Naive thymus-derived CD4-positive, alpha-beta T cell (primary cell): Measurements from ENCODE around the gene PCDH1. TPM values are rescaled to one million over a fixed set of nuclear protein-coding genes. Genes with fewer than 3 reads are reported as not detected.

ENCODE experiments used
- ATAC-seq: fragments of 150-1000 bp; cut with Tn5 transposase; 2 replicates; pipeline ENCODE4 v1.10.0; 2021; ENCODE audit warnings: mild to moderate bottlenecking, moderate library complexity
- CTCF ChIA-PET: fragments of 350-600 bp; sonication (Branson Sonifier 250); formaldehyde crosslinking; loops from one replicate; lab custom pipeline; 2021; ENCODE audit warnings: antibody characterized with exemption; lab: Charles Lee
- POLR2A ChIA-PET: fragments of 350-600 bp; sonication (Branson Sonifier 250); formaldehyde crosslinking; loops from one replicate; lab custom pipeline; 2021; ENCODE audit warnings: antibody characterized with exemption, inconsistent platforms; lab: Charles Lee
- DNase-seq, 9 donors: peaks; one replicate each; pipeline versions ENCODE4 v3.0.0 to v3.0.0-alpha.2; 2020 to 2022; ENCODE audit warnings: mixed read lengths in 1 of 9
- H3K27ac ChIP-seq: one replicate; pipeline ENCODE4 v1.7.0; 2013; ENCODE audit warnings: mild to moderate bottlenecking, low read depth, low read length, moderate library complexity
- H3K27me3 ChIP-seq, 2 donors: one replicate each; pipeline ENCODE4 v1.7.0; 2013; ENCODE audit warnings: low read length in 2 of 2, mild to moderate bottlenecking in 2 of 2, moderate library complexity in 2 of 2; ENCODE audit not compliant: control insufficient read depth in 2 of 2, insufficient read depth in 2 of 2
- H3K36me3 ChIP-seq, 3 experiments: 1 replicate in 2 of 3; 2 replicates in 1 of 3; pipeline ENCODE4 v1.7.0; 2013; ENCODE audit warnings: low read length in 3 of 3, mild to moderate bottlenecking in 3 of 3, moderate library complexity in 1 of 3; ENCODE audit not compliant: insufficient read depth in 3 of 3, control insufficient read depth in 2 of 3
- H3K4me1 ChIP-seq, 2 donors: one replicate each; pipeline ENCODE4 v1.7.0; 2013; ENCODE audit warnings: low read length in 2 of 2, mild to moderate bottlenecking in 2 of 2, moderate library complexity in 1 of 2; ENCODE audit not compliant: control insufficient read depth in 2 of 2, insufficient read depth in 2 of 2
- H3K4me3 ChIP-seq: 2 replicates; pipeline ENCODE4 v1.7.0; 2013; ENCODE audit warnings: mild to moderate bottlenecking, low read length
- H3K9me3 ChIP-seq, 3 experiments: 1 replicate in 2 of 3; 2 replicates in 1 of 3; pipeline ENCODE4 v1.7.0; 2013; ENCODE audit warnings: low read length in 3 of 3; ENCODE audit not compliant: control insufficient read depth in 2 of 3
- H3K27ac Mint-ChIP-seq, 9 donors: one replicate each; pipeline ENCODE4 v1.8.0; 2020 to 2022; ENCODE audit warnings: mixed read lengths in 9 of 9, mild to moderate bottlenecking in 8 of 9, moderate library complexity in 5 of 9, inconsistent platforms in 2 of 9
- H3K27me3 Mint-ChIP-seq, 5 donors: one replicate each; pipeline ENCODE4 v1.8.0; 2021 to 2022; ENCODE audit warnings: mixed read lengths in 5 of 5, mild to moderate bottlenecking in 1 of 5
- H3K36me3 Mint-ChIP-seq, 5 donors: one replicate each; pipeline ENCODE4 v1.8.0; 2020 to 2022; ENCODE audit warnings: mixed read lengths in 5 of 5, mild to moderate bottlenecking in 3 of 5, inconsistent platforms in 1 of 5
- H3K4me1 Mint-ChIP-seq, 7 donors: one replicate each; pipeline ENCODE4 v1.8.0; 2020 to 2022; ENCODE audit warnings: mixed read lengths in 7 of 7, mild to moderate bottlenecking in 3 of 7, inconsistent platforms in 1 of 7
- H3K4me3 Mint-ChIP-seq, 10 donors: one replicate each; pipeline ENCODE4 v1.8.0; 2020 to 2022; ENCODE audit warnings: mild to moderate bottlenecking in 10 of 10, mixed read lengths in 10 of 10, moderate library complexity in 6 of 10, inconsistent platforms in 2 of 10
- H3K9me3 Mint-ChIP-seq, 11 donors: one replicate each; pipeline ENCODE4 v1.8.0; 2020 to 2022; ENCODE audit warnings: mixed read lengths in 11 of 11, mild to moderate bottlenecking in 4 of 11, inconsistent platforms in 1 of 11, moderate library complexity in 1 of 11
- intact Hi-C, 2 donors: fragments of 100-400 bp; cut with micrococcal nuclease; formaldehyde crosslinking; loops; one replicate each; pipeline ENCODE4 v1.15.1; 2023
- polyA plus RNA-seq, 2 donors: library from polyadenylated mRNA; unstranded; fragments of 300-500 nt; fragmentation: Illumina TruSeq; gene quantifications; one replicate each; pipeline ENCODE4 v1.2.3, GENCODE V29; 2021
- total RNA-seq, 6 experiments: library from RNA in 5 of 6; stranded (reverse) in 5 of 6; gene quantifications; 1 replicate in 5 of 6; 2 replicates in 1 of 6; pipeline ENCODE4 v1.2.3 and lab custom pipeline; 2021 to 2026

PCDH1 gene
- total and polyA plus RNA-seq, 7 experiments from 2014 or later = 0.05 to 3.2 (median 0.53) TPM; not detected in 4

DNA sequence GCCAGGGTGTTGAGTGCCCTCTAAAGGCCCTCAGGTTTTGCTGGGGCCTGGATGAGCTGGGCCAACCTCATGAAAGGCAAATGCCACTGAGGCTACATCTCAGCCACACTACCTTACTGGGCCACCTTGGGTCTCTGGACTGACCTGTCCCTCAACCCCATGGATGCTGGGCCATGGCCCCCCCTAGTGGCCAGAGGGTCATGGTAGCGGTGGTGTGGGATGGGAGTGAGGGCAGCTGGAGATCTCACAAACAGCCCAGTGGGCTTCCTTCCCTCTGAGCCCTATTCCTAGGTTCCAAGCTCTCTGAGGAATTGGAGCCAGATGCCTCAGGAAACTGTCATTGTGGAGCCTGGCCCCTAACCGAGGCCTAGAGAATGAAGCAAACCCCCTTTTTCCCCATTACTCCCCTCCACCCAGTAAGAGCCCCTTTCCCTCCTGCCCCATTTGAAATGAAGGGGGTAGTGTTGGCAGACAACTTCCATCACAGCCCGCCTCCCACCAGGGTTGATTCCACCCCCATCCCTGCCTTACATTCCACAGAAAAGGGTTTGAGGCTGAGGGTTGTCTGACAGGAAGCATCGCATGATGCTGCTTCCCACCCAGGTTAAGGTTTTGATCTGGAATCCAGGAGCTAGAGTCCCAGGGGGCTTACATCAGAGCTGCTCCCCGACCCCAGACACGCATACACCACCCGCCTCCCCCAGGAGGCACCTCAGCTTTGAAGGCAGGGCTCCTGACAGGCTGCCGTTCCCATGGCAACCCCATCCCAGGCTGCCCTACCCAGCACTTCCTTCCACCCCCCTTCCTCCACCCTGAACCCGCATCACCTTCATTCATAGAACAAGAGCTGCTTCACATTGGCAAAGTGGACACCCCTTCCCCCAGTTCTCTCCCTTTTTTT, 63.9 kb downstream of the PCDH1 start:
- Mint-ChIP-seq H3K36me3 (no peaks in the 10 kb centered on the region), H3K27ac (no peak overlapping the region), H3K9me3 (no peaks in the 10 kb centered on the region), H3K27me3 (peaks cover 21 to 57% (median 39%) of the 10 kb centered on the region in 5 donors), H3K4me1 (peaks cover 0 to 8% (median 0%) of the 10 kb centered on the region in 7 donors), H3K4me3 (no peak overlapping the region)
- DNase-seq (peak in 2 of 9 donors; percentile 9 to 66), ATAC-seq (peak; percentile 54)
- Histone ChIP-seq H3K27ac (no peak overlapping the region), H3K4me1 (no peaks in the 10 kb centered on the region), H3K4me3 (no peak overlapping the region), H3K27me3 (no peaks in the 10 kb centered on the region), H3K9me3 (no peaks in the 10 kb centered on the region), H3K36me3 (no peaks in the 10 kb centered on the region)
- ChIA-PET CTCF (interaction anchor here (0.6 to 1.3 kb wide), 4 partner anchors 110 to 150 kb away, joined by 3 to 6 read pairs (median 4); no protein-coding TSS in a partner anchor), POLR2A (no interaction called here)
- intact Hi-C loops = loop anchor here (1.0 to 5.0 kb wide), 5 partner anchors 65 to 149 kb away; no protein-coding TSS in a partner anchor

DNA sequence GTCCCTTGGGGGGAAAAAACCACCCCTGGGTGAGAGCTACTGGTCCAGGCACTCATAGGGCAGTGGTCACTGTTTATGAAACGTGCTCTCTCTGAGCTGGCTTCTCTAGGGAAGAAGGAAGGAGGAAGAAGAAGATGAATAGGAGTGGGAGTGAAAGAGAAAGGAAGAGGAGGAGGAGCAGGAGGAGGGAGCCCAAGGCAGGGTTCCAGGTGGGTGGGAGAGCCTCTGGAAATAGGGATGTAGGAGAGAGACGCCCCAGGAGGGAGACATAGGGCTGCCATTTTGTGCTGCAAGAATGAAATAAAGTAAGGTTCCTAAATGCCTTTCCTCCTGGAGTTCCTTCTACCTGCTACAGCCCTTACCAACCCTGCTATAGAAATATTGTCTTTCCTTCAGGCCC, 65.7 kb downstream of the PCDH1 start:
- peaks cover 0 to 8% (median 0%) of the 10 kb centered on the region in 7 donors for H3K4me1 Mint-ChIP-seq
- Histone ChIP-seq H3K9me3 (no peaks in the 10 kb centered on the region), H3K4me3 (no peak overlapping the region), H3K4me1 (no peaks in the 10 kb centered on the region), H3K27me3 (no peaks in the 10 kb centered on the region), H3K27ac (no peak overlapping the region), H3K36me3 (no peaks in the 10 kb centered on the region)
- H3K9me3 Mint-ChIP-seq = no peaks in the 10 kb centered on the region
- DNase-seq (no peak), ATAC-seq (no peak)
- no peak overlapping the region for H3K27ac Mint-ChIP-seq
- intact Hi-C loops = loop anchor here in 1 of 2 donors (5.0 kb wide), 2 partner anchors 110 to 145 kb away; no protein-coding TSS in a partner anchor
- H3K36me3 Mint-ChIP-seq = no peaks in the 10 kb centered on the region
- CTCF ChIA-PET = interaction anchor here (0.6 to 1.2 kb wide), 2 partner anchors 48 to 151 kb away, joined by 3 to 4 read pairs; no protein-coding TSS in a partner anchor
- POLR2A ChIA-PET = no interaction called here
- no peak overlapping the region for H3K4me3 Mint-ChIP-seq
- H3K27me3 Mint-ChIP-seq = peaks cover 38 to 64% (median 49%) of the 10 kb centered on the region in 5 donors

DNA sequence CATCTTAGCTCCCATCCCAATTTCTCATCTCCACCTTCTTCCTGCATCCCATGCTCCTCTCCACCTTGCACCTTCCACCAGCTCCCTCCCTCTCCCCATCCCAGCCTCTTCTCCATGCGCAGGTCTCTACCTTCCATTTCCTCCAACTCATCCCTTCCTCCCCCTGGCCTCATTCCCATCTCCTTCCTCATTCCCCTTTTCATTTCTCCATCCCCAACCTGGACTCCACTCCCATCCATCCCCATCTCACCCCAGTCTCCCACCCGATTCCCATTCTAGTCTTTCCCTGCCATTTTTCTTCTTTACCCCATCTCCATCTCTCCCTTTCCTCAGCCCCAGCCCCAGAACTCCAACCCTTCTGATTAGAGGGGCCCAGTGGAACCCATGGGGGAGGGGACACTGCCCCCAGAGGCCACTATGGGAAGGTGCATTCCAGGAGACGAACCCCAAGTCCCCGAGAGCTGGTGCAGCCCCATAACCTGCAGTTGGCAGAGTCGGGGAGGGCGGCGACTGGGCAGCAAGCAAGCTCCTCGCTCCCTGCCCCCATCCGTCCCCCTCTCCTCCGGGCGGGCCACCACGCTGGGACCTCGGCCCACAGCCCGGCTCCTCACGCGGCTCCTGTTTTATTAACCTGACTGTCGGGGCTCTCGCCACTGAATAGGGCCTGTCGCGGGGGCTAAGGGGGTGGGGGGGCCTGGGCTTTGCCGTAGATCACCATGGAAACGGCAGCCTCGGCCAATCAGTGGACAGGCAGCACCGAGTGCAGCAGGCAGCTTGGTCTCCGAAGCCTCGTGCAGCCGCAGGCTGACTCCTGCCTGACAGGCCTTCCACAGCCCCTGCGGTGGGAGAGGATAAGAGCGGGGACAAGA, 66.7 kb downstream of the PCDH1 start:
- DNase-seq (peak in 5 of 9 donors; percentile 7 to 23 (median 18)), ATAC-seq (peak; percentile 71)
- Mint-ChIP-seq H3K4me1 (peaks cover 0 to 8% (median 0%) of the 10 kb centered on the region in 7 donors), H3K27me3 (peaks cover 46 to 64% (median 49%) of the 10 kb centered on the region in 5 donors), H3K27ac (no peak overlapping the region), H3K4me3 (peak overlapping the region in 1 of 10 donors; percentile 25), H3K9me3 (no peaks in the 10 kb centered on the region), H3K36me3 (no peaks in the 10 kb centered on the region)
- Histone ChIP-seq H3K36me3 (no peaks in the 10 kb centered on the region), H3K9me3 (no peaks in the 10 kb centered on the region), H3K4me3 (no peak overlapping the region), H3K27ac (no peak overlapping the region), H3K4me1 (no peaks in the 10 kb centered on the region), H3K27me3 (no peaks in the 10 kb centered on the region)
- ChIA-PET CTCF (interaction anchor here (0.6 to 1.2 kb wide), 2 partner anchors 12 to 150 kb away, joined by 3 read pairs; no protein-coding TSS in a partner anchor), POLR2A (no interaction called here)
- intact Hi-C loops = loop anchor here (2.0 to 5.0 kb wide), 3 partner anchors 67 to 144 kb away; partner anchors contain the start of gene PCDH1 (in 1 of the 2)

DNA sequence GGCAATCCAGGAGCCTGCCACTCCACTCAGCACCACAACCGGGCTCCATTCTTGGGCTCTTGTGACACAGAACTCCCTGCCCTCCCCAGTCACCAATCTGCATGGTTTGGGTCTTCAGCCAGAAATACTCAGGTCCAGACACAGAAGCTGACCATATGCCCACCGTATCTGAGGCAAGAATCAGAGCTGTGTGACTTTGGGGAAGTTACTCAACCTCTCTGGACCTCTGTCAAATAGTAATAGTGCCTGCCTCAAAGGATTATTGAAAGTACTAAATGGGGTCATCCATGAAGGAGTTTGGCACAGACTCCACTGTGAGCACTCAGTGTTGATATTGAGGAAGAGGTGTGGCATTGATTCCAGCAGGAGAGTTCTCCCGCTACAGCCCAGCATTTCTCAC, 67.5 kb downstream of the PCDH1 start:
- Mint-ChIP-seq H3K4me1 (peaks cover 0 to 8% (median 0%) of the 10 kb centered on the region in 7 donors), H3K9me3 (no peaks in the 10 kb centered on the region)
- no peaks in the 10 kb centered on the region for H3K9me3 ChIP-seq

DNA sequence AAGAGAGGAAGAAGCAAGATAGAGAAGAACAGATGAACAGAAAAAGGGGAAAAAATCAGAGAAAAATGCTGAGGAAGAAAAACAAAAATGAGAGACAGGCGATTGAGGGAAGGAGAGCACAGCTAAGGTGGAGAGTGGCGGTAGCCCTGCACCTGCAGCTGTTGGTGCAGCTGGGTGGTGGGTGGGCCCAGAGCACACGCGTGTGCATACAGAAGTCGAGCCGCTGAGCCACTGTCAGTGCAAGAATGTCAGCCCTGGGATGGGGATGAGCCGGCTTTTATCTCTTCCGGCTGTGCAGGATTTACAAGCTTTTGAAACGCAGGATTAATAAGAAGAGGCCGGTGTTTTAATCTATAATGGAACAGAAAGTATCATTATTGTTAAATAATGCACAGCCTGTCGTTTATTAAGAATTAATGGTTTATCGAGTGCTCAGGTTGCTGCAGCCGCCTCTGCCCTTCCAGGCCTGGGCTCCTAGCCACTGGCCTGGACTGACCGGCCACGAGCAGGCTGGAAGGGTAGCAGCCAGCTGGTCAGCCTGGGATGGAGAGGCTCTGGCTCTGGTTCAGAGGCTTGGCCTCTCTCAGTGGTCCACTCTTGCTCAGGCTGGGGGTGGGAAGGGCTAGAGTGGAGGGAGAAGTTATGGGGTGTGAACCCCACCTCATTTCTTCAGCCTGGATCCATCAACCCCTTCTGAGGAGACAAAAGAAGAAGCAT, 68.7 kb downstream of the PCDH1 start:
- Mint-ChIP-seq H3K4me1 (peaks cover 0 to 8% (median 0%) of the 10 kb centered on the region in 7 donors), H3K4me3 (no peak overlapping the region), H3K27ac (no peak overlapping the region), H3K36me3 (peaks cover 0 to 6% (median 0%) of the 10 kb centered on the region in 5 donors), H3K27me3 (peaks cover 54 to 69% (median 65%) of the 10 kb centered on the region in 5 donors), H3K9me3 (no peaks in the 10 kb centered on the region)
- H3K36me3 ChIP-seq = no peaks in the 10 kb centered on the region
- no peak for ATAC-seq
- ChIA-PET CTCF (no interaction called here), POLR2A (no interaction called here)
- H3K4me1 ChIP-seq = no peaks in the 10 kb centered on the region
- no peaks in the 10 kb centered on the region for H3K27me3 ChIP-seq
- H3K4me3 ChIP-seq = no peak overlapping the region
- no peaks in the 10 kb centered on the region for H3K9me3 ChIP-seq
- DNase-seq = no peak
- no peak overlapping the region for H3K27ac ChIP-seq
- intact Hi-C loops = loop anchor here (2.0 to 5.0 kb wide), 3 partner anchors 69 to 142 kb away; partner anchors contain the start of gene PCDH1 (in 1 of the 2)

More for the DNA sequence above, 67.5 kb downstream of the PCDH1 start:
- Histone ChIP-seq H3K36me3 (no peaks in the 10 kb centered on the region), H3K4me3 (no peak overlapping the region), H3K4me1 (no peaks in the 10 kb centered on the region), H3K27me3 (no peaks in the 10 kb centered on the region), H3K27ac (no peak overlapping the region)
- Mint-ChIP-seq H3K4me3 (no peak overlapping the region), H3K27ac (no peak overlapping the region), H3K27me3 (peaks cover 47 to 66% (median 53%) of the 10 kb centered on the region in 5 donors), H3K36me3 (no peaks in the 10 kb centered on the region)
- intact Hi-C loops = loop anchor here (2.0 to 5.0 kb wide), 3 partner anchors 68 to 143 kb away; partner anchors contain the start of gene PCDH1 (in 1 of the 2)
- DNase-seq (no peak), ATAC-seq (no peak)
- ChIA-PET CTCF (interaction anchor here (0.6 kb wide), 1 partner anchor 9 kb away, joined by 3 read pairs; no protein-coding TSS in a partner anchor), POLR2A (no interaction called here)
